ENCODE measurements around the gene HNRNPC. TPM values are rescaled to one million over a fixed set of nuclear protein-coding genes. Genes with fewer than 3 reads are reported as not detected.
A peak's percentile ranks its signal among the peaks of the same experiment; 100 is the strongest.
"Not testable (repeated sequence)": the region's sequence is repeated elsewhere in the genome, so short reads cannot be mapped to it uniquely, and the experiment has no call there.

The HNRNPC gene
- total and polyA plus RNA-seq, 5 donors from 2014 or later: 582 to 840 (median 791) TPM

GRCh38 chr14:21215879-21216251 is 53.4 kb downstream of the HNRNPC start:
- peaks cover 52% of the 10 kb centered on the region for H3K4me1 ChIP-seq (ENCODE audit: control insufficient read depth, insufficient read depth, low read length, poor library complexity, severe bottlenecking)
- Mint-ChIP-seq H3K4me1 (peaks cover 39 to 84% (median 69%) of the 10 kb centered on the region in 4 donors), H3K9me3 (no peaks in the 10 kb centered on the region), H3K36me3 (peaks cover 44% of the 10 kb centered on the region), H3K27me3 (no peaks in the 10 kb centered on the region), H3K4me3 (peak overlapping the region; percentile 20 to 85 (median 76)), H3K27ac (peak overlapping the region; percentile 68 to 89 (median 85))
- peaks cover 79% of the 10 kb centered on the region for H3K36me3 ChIP-seq (ENCODE audit: control insufficient read depth, insufficient read depth, low read length)
- H3K27me3 ChIP-seq (ENCODE audit: control insufficient read depth, insufficient read depth, low read length): no peaks in the 10 kb centered on the region
- ATAC-seq (ENCODE audit: low read depth in 2 of 2): peak; percentile 67 to 74
- H3K27ac ChIP-seq (ENCODE audit: insufficient read depth, low read length, poor library complexity, severe bottlenecking): peak overlapping the region; percentile 60
- no peaks in the 10 kb centered on the region for H3K9me3 ChIP-seq (ENCODE audit: control insufficient read depth in 2 of 2, low read length in 2 of 2)
- DNase-seq: peak in 2 of 3 donors; percentile 19 to 58
- H3K4me3 ChIP-seq (ENCODE audit: low read depth, low read length): peak overlapping the region; percentile 58

GRCh38 chr14:21215130-21215878 is 53.9 kb downstream of the HNRNPC start:
- peak in 1 of 3 donors; percentile 16 for DNase-seq
- Mint-ChIP-seq H3K9me3 (no peaks in the 10 kb centered on the region), H3K27ac (peak overlapping the region; percentile 68 to 89 (median 85)), H3K27me3 (no peaks in the 10 kb centered on the region), H3K36me3 (peaks cover 43% of the 10 kb centered on the region), H3K4me3 (peak overlapping the region; percentile 20 to 85 (median 76)), H3K4me1 (peaks cover 38 to 81% (median 66%) of the 10 kb centered on the region in 4 donors)
- Histone ChIP-seq H3K9me3 (ENCODE audit: control insufficient read depth in 2 of 2, low read length in 2 of 2) (no peaks in the 10 kb centered on the region), H3K36me3 (ENCODE audit: control insufficient read depth, insufficient read depth, low read length) (peaks cover 74% of the 10 kb centered on the region), H3K4me1 (ENCODE audit: control insufficient read depth, insufficient read depth, low read length, poor library complexity, severe bottlenecking) (peaks cover 46% of the 10 kb centered on the region), H3K27me3 (ENCODE audit: control insufficient read depth, insufficient read depth, low read length) (no peaks in the 10 kb centered on the region), H3K27ac (ENCODE audit: insufficient read depth, low read length, poor library complexity, severe bottlenecking) (peak overlapping the region; percentile 60), H3K4me3 (ENCODE audit: low read depth, low read length) (peak overlapping the region; percentile 58)
- peak in 1 of 2 donors; percentile 11 for ATAC-seq (ENCODE audit: low read depth in 2 of 2)

GRCh38 chr14:21213652-21214051 is 55.6 kb downstream of the HNRNPC start:
- Mint-ChIP-seq H3K9me3 (no peaks in the 10 kb centered on the region), H3K27ac (peak overlapping the region; percentile 27 to 68 (median 28)), H3K36me3 (peaks cover 41% of the 10 kb centered on the region), H3K4me1 (peaks cover 33 to 70% (median 55%) of the 10 kb centered on the region in 4 donors), H3K4me3 (no peak overlapping the region), H3K27me3 (no peaks in the 10 kb centered on the region)
- DNase-seq (no peak), ATAC-seq (ENCODE audit: low read depth in 2 of 2) (no peak)
- Histone ChIP-seq H3K4me3 (ENCODE audit: low read depth, low read length) (peak overlapping the region; percentile 58), H3K27ac (ENCODE audit: insufficient read depth, low read length, poor library complexity, severe bottlenecking) (no peak overlapping the region), H3K36me3 (ENCODE audit: control insufficient read depth, insufficient read depth, low read length) (peaks cover 76% of the 10 kb centered on the region), H3K4me1 (ENCODE audit: control insufficient read depth, insufficient read depth, low read length, poor library complexity, severe bottlenecking) (peaks cover 44% of the 10 kb centered on the region), H3K27me3 (ENCODE audit: control insufficient read depth, insufficient read depth, low read length) (no peaks in the 10 kb centered on the region), H3K9me3 (ENCODE audit: control insufficient read depth in 2 of 2, low read length in 2 of 2) (no peaks in the 10 kb centered on the region)

GRCh38 chr14:21212824-21213223 is 56.4 kb downstream of the HNRNPC start:
- H3K9me3 Mint-ChIP-seq; H3K9me3 ChIP-seq (ENCODE audit: control insufficient read depth in 2 of 2, low read length in 2 of 2); H3K4me3 Mint-ChIP-seq; H3K27ac ChIP-seq (ENCODE audit: insufficient read depth, low read length, poor library complexity, severe bottlenecking); ATAC-seq (ENCODE audit: low read depth in 2 of 2); DNase-seq; H3K27me3 ChIP-seq (ENCODE audit: control insufficient read depth, insufficient read depth, low read length); H3K4me3 ChIP-seq (ENCODE audit: low read depth, low read length); H3K27me3 Mint-ChIP-seq: not testable (repeated sequence)
- H3K4me1 Mint-ChIP-seq: peaks cover 37 to 63% (median 52%) of the 10 kb centered on the region in 4 donors
- H3K4me1 ChIP-seq (ENCODE audit: control insufficient read depth, insufficient read depth, low read length, poor library complexity, severe bottlenecking): peaks cover 37% of the 10 kb centered on the region
- H3K27ac Mint-ChIP-seq: peak overlapping the region in 1 of 3 donors; percentile 69
- H3K36me3 ChIP-seq (ENCODE audit: control insufficient read depth, insufficient read depth, low read length): peaks cover 77% of the 10 kb centered on the region
- peaks cover 41% of the 10 kb centered on the region for H3K36me3 Mint-ChIP-seq

GRCh38 chr14:21211509-21211908 is 57.7 kb downstream of the HNRNPC start:
- Histone ChIP-seq H3K4me1 (ENCODE audit: control insufficient read depth, insufficient read depth, low read length, poor library complexity, severe bottlenecking) (peaks cover 29% of the 10 kb centered on the region), H3K4me3 (ENCODE audit: low read depth, low read length) (no peak overlapping the region), H3K36me3 (ENCODE audit: control insufficient read depth, insufficient read depth, low read length) (peaks cover 72% of the 10 kb centered on the region), H3K27me3 (ENCODE audit: control insufficient read depth, insufficient read depth, low read length) (no peaks in the 10 kb centered on the region), H3K27ac (ENCODE audit: insufficient read depth, low read length, poor library complexity, severe bottlenecking) (no peak overlapping the region), H3K9me3 (ENCODE audit: control insufficient read depth in 2 of 2, low read length in 2 of 2) (no peaks in the 10 kb centered on the region)
- H3K36me3 Mint-ChIP-seq: peaks cover 45% of the 10 kb centered on the region
- H3K9me3 Mint-ChIP-seq: no peaks in the 10 kb centered on the region
- H3K4me3 Mint-ChIP-seq: no peak overlapping the region
- DNase-seq (no peak), ATAC-seq (ENCODE audit: low read depth in 2 of 2) (no peak)
- peaks cover 35 to 61% (median 51%) of the 10 kb centered on the region in 4 donors for H3K4me1 Mint-ChIP-seq
- no peaks in the 10 kb centered on the region for H3K27me3 Mint-ChIP-seq
- H3K27ac Mint-ChIP-seq: peak overlapping the region in 2 of 3 donors; percentile 25 to 51

GRCh38 chr14:21210023-21210422 is 59.2 kb downstream of the HNRNPC start:
- H3K4me3 Mint-ChIP-seq: no peak overlapping the region
- H3K36me3 Mint-ChIP-seq: peaks cover 40% of the 10 kb centered on the region
- ATAC-seq (ENCODE audit: low read depth in 2 of 2) (no peak), DNase-seq (no peak)
- peaks cover 22 to 51% (median 38%) of the 10 kb centered on the region in 4 donors for H3K4me1 Mint-ChIP-seq
- H3K27ac Mint-ChIP-seq: peak overlapping the region in 1 of 3 donors; percentile 32
- Histone ChIP-seq H3K4me3 (ENCODE audit: low read depth, low read length) (no peak overlapping the region), H3K27ac (ENCODE audit: insufficient read depth, low read length, poor library complexity, severe bottlenecking) (no peak overlapping the region), H3K4me1 (ENCODE audit: control insufficient read depth, insufficient read depth, low read length, poor library complexity, severe bottlenecking) (peaks cover 14% of the 10 kb centered on the region), H3K36me3 (ENCODE audit: control insufficient read depth, insufficient read depth, low read length) (peaks cover 63% of the 10 kb centered on the region), H3K27me3 (ENCODE audit: control insufficient read depth, insufficient read depth, low read length) (no peaks in the 10 kb centered on the region), H3K9me3 (ENCODE audit: control insufficient read depth in 2 of 2, low read length in 2 of 2) (no peaks in the 10 kb centered on the region)
- no peaks in the 10 kb centered on the region for H3K9me3 Mint-ChIP-seq
- H3K27me3 Mint-ChIP-seq: no peaks in the 10 kb centered on the region

- Mint-ChIP-seq H3K4me3 (no peak overlapping the region), H3K27ac (no peak overlapping the region), H3K4me1 (peaks cover 18 to 44% (median 30%) of the 10 kb centered on the region in 4 donors), H3K36me3 (peaks cover 38% of the 10 kb centered on the region), H3K9me3 (no peaks in the 10 kb centered on the region), H3K27me3 (no peaks in the 10 kb centered on the region)
- peaks cover 64% of the 10 kb centered on the region for H3K36me3 ChIP-seq (ENCODE audit: control insufficient read depth, insufficient read depth, low read length)
- no peak overlapping the region for H3K4me3 ChIP-seq (ENCODE audit: low read depth, low read length)
- no peak overlapping the region for H3K27ac ChIP-seq (ENCODE audit: insufficient read depth, low read length, poor library complexity, severe bottlenecking)
- DNase-seq: no peak
- H3K4me1 ChIP-seq (ENCODE audit: control insufficient read depth, insufficient read depth, low read length, poor library complexity, severe bottlenecking): peaks cover 7% of the 10 kb centered on the region
- no peak for ATAC-seq (ENCODE audit: low read depth in 2 of 2)
- no peaks in the 10 kb centered on the region for H3K27me3 ChIP-seq (ENCODE audit: control insufficient read depth, insufficient read depth, low read length)
- no peaks in the 10 kb centered on the region for H3K9me3 ChIP-seq (ENCODE audit: control insufficient read depth in 2 of 2, low read length in 2 of 2)
Observed at GRCh38 chr14:21209185-21209584, 60.1 kb downstream of the HNRNPC start.

- Histone ChIP-seq H3K9me3 (ENCODE audit: control insufficient read depth in 2 of 2, low read length in 2 of 2) (no peaks in the 10 kb centered on the region), H3K36me3 (ENCODE audit: control insufficient read depth, insufficient read depth, low read length) (peaks cover 58% of the 10 kb centered on the region), H3K27me3 (ENCODE audit: control insufficient read depth, insufficient read depth, low read length) (no peaks in the 10 kb centered on the region), H3K4me3 (ENCODE audit: low read depth, low read length) (no peak overlapping the region), H3K27ac (ENCODE audit: insufficient read depth, low read length, poor library complexity, severe bottlenecking) (no peak overlapping the region), H3K4me1 (ENCODE audit: control insufficient read depth, insufficient read depth, low read length, poor library complexity, severe bottlenecking) (peaks cover under 1% of the 10 kb centered on the region)
- Mint-ChIP-seq H3K4me3 (no peak overlapping the region), H3K9me3 (no peaks in the 10 kb centered on the region), H3K4me1 (peaks cover 11 to 40% (median 24%) of the 10 kb centered on the region in 4 donors), H3K27me3 (no peaks in the 10 kb centered on the region), H3K27ac (peak overlapping the region in 2 of 3 donors; percentile 17 to 18), H3K36me3 (peaks cover 33% of the 10 kb centered on the region)
- ATAC-seq (ENCODE audit: low read depth in 2 of 2) (no peak), DNase-seq (no peak)
Observed at GRCh38 chr14:21208554-21208953, 60.7 kb downstream of the HNRNPC start.

Measured in CD4-positive, CD25-positive, alpha-beta regulatory T cell (primary cell).